NT2/D1 (cell line): ENCODE data around the gene HAPLN2.

Experiments used
- DNase-seq: peaks from one replicate; pipeline ENCODE4 v3.0.0-alpha.2; 2011; ENCODE audit warnings: low read depth, low spot score
- H3K27me3 ChIP-seq: 2 replicates; pipeline ENCODE4 v1.6.0; 2011; ENCODE audit warnings: mild to moderate bottlenecking; ENCODE audit not compliant: insufficient read length, insufficient read depth
- H3K36me3 ChIP-seq: 2 replicates; pipeline ENCODE4 v1.6.1; 2011; ENCODE audit warnings: mild to moderate bottlenecking, low read length, mixed read lengths; ENCODE audit not compliant: insufficient read depth, insufficient read length
- H3K4me1 ChIP-seq: 2 replicates; pipeline ENCODE4 v1.5.1; 2011; ENCODE audit not compliant: insufficient read depth, insufficient read length
- H3K4me3 ChIP-seq: 2 replicates; pipeline ENCODE4 v1.5.1; 2011; ENCODE audit warnings: low read depth; ENCODE audit not compliant: insufficient read length
- H3K9ac ChIP-seq: 2 replicates; pipeline ENCODE4 v1.6.0; 2011; ENCODE audit warnings: low read depth; ENCODE audit not compliant: insufficient read length
- H3K9me3 ChIP-seq: 2 replicates; pipeline ENCODE4 v1.5.1; 2011; ENCODE audit warnings: mild to moderate bottlenecking, low read length; ENCODE audit not compliant: insufficient read depth
- SUZ12 ChIP-seq: IDR thresholded peaks from 2 replicates; pipeline ENCODE4 v1.6.1; 2011; ENCODE audit not compliant: insufficient read length, insufficient read depth; ENCODE audit errors: extremely low read depth
- YY1 ChIP-seq: IDR thresholded peaks from 2 replicates; pipeline ENCODE4 v1.6.1; 2011; ENCODE audit not compliant: insufficient read length, insufficient read depth
- ZNF274 ChIP-seq: IDR thresholded peaks from 2 replicates; pipeline ENCODE4 v1.6.1; 2011; ENCODE audit warnings: mild to moderate bottlenecking, low read depth, low read length

The HAPLN2 gene

GRCh38 chr1:156655151-156655903, 36.1 kb downstream of the HAPLN2 start:
- H3K4me3 ChIP-seq: no peak overlapping the region
- no peaks in the 10 kb centered on the region for H3K36me3 ChIP-seq
- H3K27me3 ChIP-seq: peaks cover 49% of the 10 kb centered on the region
- no peak overlapping the region for H3K9ac ChIP-seq
- H3K4me1 ChIP-seq: peaks cover 27% of the 10 kb centered on the region
- no peak for DNase-seq
- TF ChIP-seq SUZ12: no peak
- TF ChIP-seq ZNF274: no peak
- no peak for TF ChIP-seq YY1
- no peaks in the 10 kb centered on the region for H3K9me3 ChIP-seq

GRCh38 chr1:156655904-156656516, 36.8 kb downstream of the HAPLN2 start:
- no peak overlapping the region for H3K4me3 ChIP-seq
- no peak overlapping the region for H3K9ac ChIP-seq
- H3K9me3 ChIP-seq: no peaks in the 10 kb centered on the region
- no peak for DNase-seq
- H3K4me1 ChIP-seq: peaks cover 34% of the 10 kb centered on the region
- no peaks in the 10 kb centered on the region for H3K36me3 ChIP-seq
- H3K27me3 ChIP-seq: peaks cover 49% of the 10 kb centered on the region
- TF ChIP-seq YY1 (no peak), SUZ12 (no peak), ZNF274 (no peak)

GRCh38 chr1:156656806-156657740, 37.9 kb downstream of the HAPLN2 start:
- peaks cover 42% of the 10 kb centered on the region for H3K4me1 ChIP-seq
- TF ChIP-seq YY1 (no peak), SUZ12 (no peak), ZNF274 (no peak)
- no peaks in the 10 kb centered on the region for H3K9me3 ChIP-seq
- H3K36me3 ChIP-seq: no peaks in the 10 kb centered on the region
- peak overlapping the region; percentile 35 for H3K9ac ChIP-seq
- DNase-seq: no peak
- peak overlapping the region; percentile 1 for H3K4me3 ChIP-seq
- peaks cover 44% of the 10 kb centered on the region for H3K27me3 ChIP-seq

GRCh38 chr1:156657741-156658319, 38.6 kb downstream of the HAPLN2 start:
- DNase-seq: no peak
- no peaks in the 10 kb centered on the region for H3K36me3 ChIP-seq
- TF ChIP-seq YY1 (no peak), ZNF274 (no peak)
- peaks cover 48% of the 10 kb centered on the region for H3K4me1 ChIP-seq
- H3K9me3 ChIP-seq: no peaks in the 10 kb centered on the region
- H3K9ac ChIP-seq: peak overlapping the region; percentile 35
- peaks cover 44% of the 10 kb centered on the region for H3K27me3 ChIP-seq
- H3K4me3 ChIP-seq: peak overlapping the region; percentile 1

- peaks cover 53% of the 10 kb centered on the region for H3K4me1 ChIP-seq
- peak overlapping the region; percentile 12 for H3K9ac ChIP-seq
- peaks cover 44% of the 10 kb centered on the region for H3K27me3 ChIP-seq
- DNase-seq: no peak
- H3K9me3 ChIP-seq: no peaks in the 10 kb centered on the region
- no peak for TF ChIP-seq ZNF274
- H3K36me3 ChIP-seq: no peaks in the 10 kb centered on the region
- no peak overlapping the region for H3K4me3 ChIP-seq
Observed at GRCh38 chr1:156658496-156658895, 39.3 kb downstream of the HAPLN2 start.

GRCh38 chr1:156658945-156659574, 39.8 kb downstream of the HAPLN2 start:
- no peak overlapping the region for H3K4me3 ChIP-seq
- no peak for DNase-seq
- no peaks in the 10 kb centered on the region for H3K36me3 ChIP-seq
- peaks cover 58% of the 10 kb centered on the region for H3K4me1 ChIP-seq
- H3K27me3 ChIP-seq: peaks cover 44% of the 10 kb centered on the region
- no peaks in the 10 kb centered on the region for H3K9me3 ChIP-seq
- H3K9ac ChIP-seq: no peak overlapping the region
- no peak for TF ChIP-seq ZNF274
